ENCODE results near the gene LHFPL3.

The LHFPL3 gene

DNA sequence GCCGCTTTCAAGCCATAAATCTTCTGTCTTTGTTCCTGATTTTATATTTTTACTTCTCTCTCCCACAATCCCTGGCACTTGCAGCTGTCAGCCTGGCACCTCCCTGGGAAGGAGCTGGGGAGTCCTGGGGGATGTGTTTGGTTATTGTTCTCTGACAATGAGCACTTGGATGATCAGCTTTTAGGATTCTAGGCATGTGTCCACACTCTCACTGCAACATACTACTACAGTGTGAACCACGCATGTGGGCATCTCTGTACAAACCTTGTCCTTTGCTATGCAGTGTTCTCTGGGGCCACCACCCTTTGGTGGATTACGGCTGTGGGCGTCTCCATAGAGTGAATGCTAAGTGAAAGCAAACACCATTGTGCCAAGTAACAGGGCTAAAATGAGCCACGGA, 517.2 kb downstream of the LHFPL3 start:
- no peak for TF ChIP-seq ZNF274 (IDR thresholded peaks at IDR 0.05; ENCODE audit: low read depth, low read length)

DNA sequence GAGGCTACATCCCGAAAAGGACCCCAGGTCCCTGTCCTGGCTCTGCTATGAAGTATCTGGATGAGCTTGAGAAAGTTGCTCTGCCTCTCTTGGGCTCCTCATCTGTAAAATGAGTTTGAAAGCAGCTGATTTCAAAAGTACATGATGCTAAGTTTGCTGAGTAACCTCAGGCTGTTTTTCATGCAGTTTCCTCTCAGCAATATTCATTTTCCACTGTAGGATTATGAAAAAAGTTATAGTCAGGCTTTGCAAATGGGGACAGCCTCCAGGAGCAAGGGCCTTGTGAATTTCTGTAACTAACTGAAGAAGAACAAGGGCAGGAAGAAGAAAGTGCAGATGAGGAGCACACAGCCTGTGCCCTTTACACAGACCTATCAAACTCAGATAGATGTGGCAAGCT, 518.3 kb downstream of the LHFPL3 start:
- TF ChIP-seq ZNF274 (IDR thresholded peaks at IDR 0.05; ENCODE audit: low read depth, low read length), result no peak
- H3K4me3 ChIP-seq (ENCODE audit: low read length), result no peak overlapping the region

More for the DNA sequence above, 517.2 kb downstream of the LHFPL3 start:
- H3K4me3 ChIP-seq (ENCODE audit: low read length), result no peak overlapping the region

DNA sequence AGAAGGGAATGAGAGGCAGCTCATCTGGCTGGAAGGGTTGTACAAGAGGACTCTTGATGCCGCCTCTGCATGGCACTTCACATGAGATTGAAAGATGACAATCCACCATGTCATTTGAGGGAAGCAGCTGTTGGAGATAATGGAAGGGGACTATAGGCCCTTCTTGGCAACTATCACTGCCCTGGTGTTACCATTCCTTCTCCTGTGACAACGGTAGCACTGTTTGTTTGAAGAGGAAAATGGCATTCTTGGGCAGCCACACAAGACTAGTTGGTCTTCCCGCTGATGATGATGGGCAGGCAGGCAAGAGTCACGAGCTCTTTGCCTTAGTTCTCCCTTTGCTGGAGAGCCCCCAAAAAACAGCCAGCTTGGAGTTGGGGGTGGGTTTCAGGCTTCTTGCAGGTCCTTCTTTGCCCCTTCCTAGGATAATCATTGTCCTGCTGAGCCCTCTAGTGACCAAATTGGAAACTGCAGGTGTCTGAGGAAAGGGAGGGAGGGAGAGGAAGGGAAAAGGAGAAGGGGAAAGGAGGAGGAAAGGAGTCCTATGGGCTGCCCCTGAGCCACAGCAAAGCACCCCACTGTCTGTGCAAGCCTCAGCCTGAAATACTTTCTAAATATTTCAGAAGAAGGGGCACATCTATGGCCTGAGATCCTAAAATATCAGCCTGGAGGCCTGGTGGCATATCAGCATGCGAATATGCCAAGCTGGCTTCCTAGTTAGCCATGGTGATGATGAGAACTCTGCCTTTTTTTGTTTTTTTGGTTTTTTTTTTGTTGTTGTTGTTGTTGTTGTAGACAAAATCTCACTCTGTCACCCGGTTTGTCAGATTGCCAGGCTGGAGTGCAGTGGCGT, 520.0 kb downstream of the LHFPL3 start:
- TF ChIP-seq ZNF274 (IDR thresholded peaks at IDR 0.05; ENCODE audit: low read depth, low read length), result no peak
- no peak overlapping the region for H3K4me3 ChIP-seq (ENCODE audit: low read length)

DNA sequence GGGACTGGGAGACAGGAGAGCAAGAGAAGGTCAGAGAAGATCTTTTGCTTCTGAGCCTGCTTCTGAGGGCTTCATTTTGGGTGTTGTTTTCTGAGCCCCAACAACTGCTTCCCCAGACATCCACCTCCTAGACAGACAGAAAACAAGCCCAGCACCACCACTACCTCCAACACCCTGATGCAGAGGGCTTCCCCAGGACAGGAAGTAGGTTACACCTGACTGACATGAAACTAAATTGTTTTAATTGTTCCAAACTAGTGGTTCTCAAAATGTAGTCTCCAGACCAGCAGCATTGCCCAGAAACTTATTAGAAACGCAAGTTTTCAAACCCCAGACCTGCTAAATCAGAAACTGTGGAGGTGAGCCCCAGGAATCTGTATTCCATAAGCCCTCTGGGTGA, 522.0 kb downstream of the LHFPL3 start:
- H3K4me3 ChIP-seq (ENCODE audit: low read length), result no peak overlapping the region
- no peak for TF ChIP-seq ZNF274 (IDR thresholded peaks at IDR 0.05; ENCODE audit: low read depth, low read length)

DNA sequence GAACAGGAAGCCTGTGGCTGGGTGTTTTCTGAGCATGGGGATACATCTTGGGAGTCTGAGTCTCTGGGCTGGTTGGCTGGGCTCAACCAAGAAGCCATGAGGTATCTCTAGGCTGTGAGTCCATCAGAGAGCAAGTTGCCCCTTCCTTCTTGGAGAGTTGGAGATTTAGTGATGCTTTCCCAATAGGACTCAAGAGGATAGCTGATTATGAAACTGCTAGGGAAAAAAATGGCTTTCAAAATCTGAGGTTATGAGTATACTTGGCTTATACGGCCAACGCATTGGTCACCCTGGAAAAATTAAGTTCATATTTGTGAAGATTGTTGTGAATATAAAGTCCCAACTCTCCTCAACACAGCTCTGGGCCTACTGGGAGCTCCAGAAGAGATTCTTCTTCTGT, 522.9 kb downstream of the LHFPL3 start:
- no peak overlapping the region for H3K4me3 ChIP-seq (ENCODE audit: low read length)
- no peak for TF ChIP-seq ZNF274 (IDR thresholded peaks at IDR 0.05; ENCODE audit: low read depth, low read length)

DNA sequence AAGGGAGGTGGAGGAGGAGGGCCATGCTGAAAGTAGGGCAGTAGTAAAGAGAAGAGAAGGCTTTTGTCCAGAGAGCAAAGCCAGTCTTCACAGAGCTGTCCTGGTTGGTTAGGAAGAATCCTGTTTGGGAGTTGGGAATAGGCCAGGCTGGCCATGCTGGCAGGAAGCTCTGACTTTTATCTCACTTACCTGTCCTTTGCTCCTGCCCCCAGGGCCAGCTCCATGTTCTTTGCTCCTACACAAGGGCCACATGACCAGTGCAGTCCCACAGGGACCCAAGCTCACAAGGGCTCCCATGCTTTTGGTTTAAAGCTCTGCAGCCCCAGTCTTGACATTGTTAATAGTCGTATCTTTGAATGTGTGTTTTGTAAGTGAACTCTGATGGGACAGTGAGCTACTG, 524.0 kb downstream of the LHFPL3 start:
- TF ChIP-seq ZNF274 (IDR thresholded peaks at IDR 0.05; ENCODE audit: low read depth, low read length), result no peak
- no peak overlapping the region for H3K4me3 ChIP-seq (ENCODE audit: low read length)

DNA sequence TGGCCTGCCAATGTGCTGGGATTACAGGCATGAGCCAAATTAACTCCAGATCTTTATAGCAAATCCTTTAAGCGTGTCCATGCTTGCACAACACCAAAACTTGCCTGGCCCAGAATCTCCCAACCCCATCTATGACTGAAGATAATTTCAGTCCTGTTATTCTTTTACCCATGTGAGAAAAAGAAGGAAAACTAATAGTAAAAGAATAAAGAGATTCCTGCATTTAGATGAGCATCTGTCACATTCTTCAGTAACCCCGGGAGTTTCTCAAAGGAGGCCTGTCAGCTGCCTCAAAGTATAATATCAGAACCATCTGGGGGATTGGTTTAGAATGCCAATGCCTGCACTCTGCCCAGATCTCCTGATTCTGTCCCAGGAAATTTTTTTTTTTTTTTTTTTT, 527.5 kb downstream of the LHFPL3 start:
- H3K4me3 ChIP-seq (ENCODE audit: low read length), result no peak overlapping the region
- no peak for TF ChIP-seq ZNF274 (IDR thresholded peaks at IDR 0.05; ENCODE audit: low read depth, low read length)

DNA sequence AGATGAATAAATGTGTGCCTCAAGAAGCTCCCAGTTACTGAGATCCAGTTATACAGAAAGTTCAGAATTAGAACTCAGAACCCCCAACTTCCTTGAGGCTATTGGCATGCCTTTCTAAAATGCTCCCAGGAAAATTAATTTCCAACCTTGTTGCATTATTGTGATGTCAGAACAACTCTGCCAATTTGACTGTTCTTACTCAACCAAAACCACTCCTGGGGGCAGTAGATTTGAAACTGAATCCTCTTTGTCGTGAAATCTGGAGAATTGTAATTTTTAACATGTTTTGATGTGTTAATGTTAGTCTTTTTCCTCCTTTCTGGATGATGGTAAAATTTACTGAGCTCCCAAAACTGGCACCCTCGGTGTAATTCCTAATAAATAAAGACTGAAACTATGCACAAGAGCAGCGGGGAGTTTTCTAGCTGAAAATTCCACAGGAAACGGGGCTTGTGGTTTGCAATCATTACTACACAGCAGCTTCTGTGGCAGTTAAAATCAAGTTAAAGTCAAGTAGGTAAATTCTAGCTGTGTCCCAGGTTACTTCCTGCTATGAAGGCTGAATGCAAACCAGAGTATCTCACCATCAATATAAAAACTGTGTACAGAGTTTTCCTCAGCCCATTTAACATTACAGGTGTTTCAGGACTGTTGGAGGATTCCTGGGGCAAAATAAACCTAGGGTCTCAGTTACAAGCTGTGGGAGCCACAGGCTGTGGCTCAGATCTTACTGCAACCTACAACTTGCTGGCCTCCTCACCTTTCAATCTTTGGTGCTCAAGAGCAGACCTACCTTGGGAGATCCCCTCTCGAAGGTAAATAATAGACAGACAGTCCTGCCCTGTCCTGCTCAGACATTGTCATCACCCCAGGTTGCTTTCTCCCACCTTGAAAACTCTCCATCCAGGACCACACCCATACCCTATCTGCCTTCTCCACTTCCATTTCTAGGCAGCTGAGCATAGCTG, 529.3 kb downstream of the LHFPL3 start:
- no peak overlapping the region; the same call in 1 of the 2 replicates for H3K4me3 ChIP-seq (ENCODE audit: low read length)
- TF ChIP-seq ZNF274 (IDR thresholded peaks at IDR 0.05; ENCODE audit: low read depth, low read length), result no peak

DNA sequence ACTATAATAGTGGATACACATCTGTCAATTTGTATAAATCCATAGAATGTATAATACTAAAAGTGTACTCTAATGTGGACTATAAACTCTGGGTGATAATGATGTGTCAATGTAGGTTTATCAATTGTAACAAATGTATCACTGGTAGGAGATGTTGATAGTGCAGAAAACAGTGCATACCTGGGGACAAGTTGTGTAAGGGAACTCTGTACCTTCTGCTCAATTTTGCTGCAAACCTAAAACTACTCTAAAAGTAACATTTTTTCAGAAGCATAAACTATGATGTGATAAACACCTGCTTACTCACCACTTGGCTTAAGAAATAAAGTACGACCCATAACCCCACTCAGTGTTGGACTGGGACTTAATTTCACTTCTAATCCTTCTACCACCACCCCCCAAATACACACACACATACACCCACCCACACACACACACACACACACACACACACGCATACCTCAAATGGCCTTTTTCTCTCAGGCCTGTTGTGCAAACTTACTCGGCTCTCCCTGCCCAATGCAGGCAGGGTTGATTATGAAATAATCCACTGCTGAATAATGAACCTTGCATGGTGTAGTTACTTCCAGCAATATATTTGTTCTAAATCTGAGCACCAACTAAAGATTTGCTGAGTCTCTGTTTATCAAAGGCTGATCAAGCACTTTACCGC, 531.5 kb downstream of the LHFPL3 start:
- TF ChIP-seq ZNF274 (IDR thresholded peaks at IDR 0.05; ENCODE audit: low read depth, low read length), result no peak
- H3K4me3 ChIP-seq (ENCODE audit: low read length), result no peak overlapping the region

DNA sequence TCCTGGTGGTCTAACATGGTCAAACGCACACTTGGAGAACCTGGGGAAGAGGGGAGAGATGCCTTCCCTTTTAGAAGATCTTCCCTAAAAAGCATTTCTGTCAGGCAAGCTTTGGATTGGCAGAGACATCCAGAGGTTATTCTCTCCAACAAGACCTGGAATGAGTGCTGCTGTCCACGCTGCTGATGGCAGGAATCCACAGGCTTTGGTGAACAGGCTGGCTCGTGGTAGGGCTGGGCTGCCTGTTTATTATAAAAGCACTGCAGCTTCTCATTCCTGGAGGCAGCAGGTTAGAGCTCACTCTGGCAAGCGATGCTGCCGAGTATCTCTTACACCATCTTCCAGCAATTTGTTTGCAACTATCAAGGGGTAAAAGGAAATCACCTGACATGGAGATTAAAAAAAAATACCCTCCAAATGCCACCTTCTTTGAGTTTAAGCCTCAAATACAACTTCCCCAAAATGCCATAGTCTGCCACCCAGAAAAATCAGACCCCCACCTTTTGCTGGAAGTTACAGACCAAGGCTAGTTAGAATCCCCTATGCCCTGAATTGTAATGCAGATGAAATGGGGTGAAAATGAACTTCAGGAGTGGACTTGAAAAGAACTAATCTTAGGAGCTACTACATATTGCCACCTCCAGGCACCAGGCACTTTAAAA, 533.5 kb downstream of the LHFPL3 start:
- no peak overlapping the region for H3K4me3 ChIP-seq (ENCODE audit: low read length)

DNA sequence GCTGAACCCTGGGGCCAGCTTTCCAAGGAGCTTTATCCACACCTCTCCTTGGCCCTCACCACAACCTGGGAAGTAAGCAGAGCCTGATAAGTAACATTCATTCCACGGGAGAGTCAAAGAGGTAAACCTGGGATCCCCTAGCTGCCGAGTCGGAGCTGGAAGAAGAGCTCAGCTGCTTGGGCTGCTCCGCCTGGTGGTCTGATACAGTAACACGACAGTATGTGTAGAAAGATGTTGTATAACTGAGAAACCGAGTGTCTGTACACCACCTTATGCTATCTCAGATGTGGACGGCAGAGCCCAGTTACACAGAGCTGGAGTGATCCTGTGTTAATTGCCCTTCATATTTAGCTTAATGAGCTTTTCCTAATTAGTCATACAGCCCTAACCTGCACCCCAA, 534.3 kb downstream of the LHFPL3 start:
- no peak for TF ChIP-seq ZNF274 (IDR thresholded peaks at IDR 0.05; ENCODE audit: low read depth, low read length)
- no peak overlapping the region for H3K4me3 ChIP-seq (ENCODE audit: low read length)

More for the DNA sequence above, 533.5 kb downstream of the LHFPL3 start:
- TF ChIP-seq ZNF274 (IDR thresholded peaks at IDR 0.05; ENCODE audit: low read depth, low read length), result no peak

DNA sequence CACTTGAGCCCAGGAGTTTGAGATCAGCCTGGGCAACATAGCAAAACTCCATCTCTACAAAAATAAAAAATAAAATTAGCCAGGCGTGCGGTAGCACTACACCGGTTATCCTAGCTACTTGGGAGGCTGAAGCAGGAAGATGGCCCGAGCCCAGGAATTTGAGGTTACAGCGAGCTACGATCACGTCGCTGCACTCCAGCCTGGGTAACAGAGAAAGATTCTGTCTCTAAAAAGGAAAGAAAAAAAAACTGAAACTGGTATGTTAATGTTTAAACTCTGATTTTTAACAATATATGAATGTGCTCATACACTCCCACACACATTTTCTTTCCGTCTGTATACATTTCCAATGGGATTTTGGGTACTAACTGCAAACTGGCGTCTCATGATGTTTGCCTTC, 545.0 kb downstream of the LHFPL3 start:
- no peak overlapping the region; the same call in 1 of the 2 replicates for H3K4me3 ChIP-seq (ENCODE audit: low read length)
- no peak for TF ChIP-seq ZNF274 (IDR thresholded peaks at IDR 0.05; ENCODE audit: low read depth, low read length)

DNA sequence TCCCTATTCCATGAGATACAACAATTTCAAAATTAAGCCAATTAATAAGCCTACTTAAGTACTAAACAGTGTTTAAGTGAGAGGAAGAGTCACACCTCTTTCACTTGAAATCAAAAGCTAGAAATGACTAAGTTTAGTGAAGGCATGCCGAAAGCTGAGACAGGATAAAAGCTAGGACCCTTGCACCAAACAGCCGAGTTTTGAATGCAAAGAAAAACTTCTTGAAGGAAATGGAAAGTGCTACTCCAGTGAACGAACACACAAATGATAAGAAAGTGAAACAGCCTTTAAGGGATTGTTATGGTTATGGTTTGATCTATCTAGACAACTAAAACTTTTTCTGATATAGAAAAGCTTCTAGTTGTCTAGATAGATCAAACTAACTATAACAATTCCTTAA, 550.2 kb downstream of the LHFPL3 start:
- no peak for TF ChIP-seq ZNF274 (IDR thresholded peaks at IDR 0.05; ENCODE audit: low read depth, low read length)
- H3K4me3 ChIP-seq (ENCODE audit: low read length), result no peak overlapping the region; the same call in 1 of the 2 replicates
